PC-3 (cell line): ENCODE data around the gene TIMP2. TPM values are rescaled to one million over a fixed set of nuclear protein-coding genes. Genes with fewer than 3 reads are reported as not detected.

ENCODE experiments used
- ATAC-seq: fragments of 200-7000 bp; cut with Tn5 transposase; 2 replicates; pipeline ENCODE4 v1.9.1; 2020; ENCODE audit warnings: mild to moderate bottlenecking, moderate library complexity
- BruUV-seq: library from RNA; stranded (reverse); fragments of 400-500 nt; replicated peaks from 2 replicates; lab custom pipeline; 2021; lab: Mats Ljungman, UMichigan
- CTCF ChIA-PET: fragments of 300-600 bp; sonication (Branson Sonifier 250); formaldehyde crosslinking; loops from one replicate; lab custom pipeline; 2022; ENCODE audit warnings: antibody characterized with exemption; lab: Charles Lee
- POLR2A ChIA-PET: fragments of 300-600 bp; sonication (Branson Sonifier 250); formaldehyde crosslinking; loops from one replicate; lab custom pipeline; 2022; ENCODE audit warnings: antibody characterized with exemption; ENCODE audit not compliant: unreplicated experiment; lab: Charles Lee
- DNase-seq: peaks from one replicate; pipeline ENCODE4 v3.0.0-alpha.2; 2015
- H2AFZ ChIP-seq: fragments of 300-600 bp; sonication (generic); 2 replicates; pipeline ENCODE4 v1.6.0; 2016; ENCODE audit warnings: antibody characterized with exemption, low read length
- H3F3A ChIP-seq: fragments of 300-600 bp; sonication (generic); one replicate; pipeline ENCODE4 v1.6.0; 2017; ENCODE audit warnings: antibody characterized with exemption, low read length, control low read depth, mild to moderate bottlenecking; ENCODE audit not compliant: unreplicated experiment
- H3K27ac ChIP-seq: fragments of 300-600 bp; sonication (generic); 2 replicates; pipeline ENCODE4 v1.5.1; 2016; ENCODE audit warnings: mild to moderate bottlenecking, low read length
- H3K27me3 ChIP-seq: fragments of 300-600 bp; sonication (generic); 2 replicates; pipeline ENCODE4 v1.6.1; 2016; ENCODE audit warnings: low read length, mixed read lengths
- H3K36me3 ChIP-seq: fragments of 300-600 bp; sonication (generic); 2 replicates; pipeline ENCODE4 v1.6.1; 2016; ENCODE audit warnings: low read depth, mixed run types, low read length, mixed read lengths
- H3K4me1 ChIP-seq: fragments of 300-600 bp; sonication (generic); 2 replicates; pipeline ENCODE4 v1.5.1; 2016; ENCODE audit warnings: low read length; ENCODE audit not compliant: insufficient read depth
- H3K4me2 ChIP-seq: fragments of 300-600 bp; sonication (generic); 2 replicates; pipeline ENCODE4 v1.6.0; 2016; ENCODE audit warnings: low read length
- H3K4me3 ChIP-seq: fragments of 300-600 bp; sonication (generic); 2 replicates; pipeline ENCODE4 v1.5.1; 2016; ENCODE audit warnings: mild to moderate bottlenecking, low read length, mixed read lengths
- H3K79me2 ChIP-seq: fragments of 300-600 bp; sonication (generic); 2 replicates; pipeline ENCODE4 v1.6.1; 2017; ENCODE audit warnings: low read length, mixed read lengths
- H3K9ac ChIP-seq: fragments of 300-600 bp; sonication (generic); 2 replicates; pipeline ENCODE4 v1.6.0; 2016; ENCODE audit warnings: mild to moderate bottlenecking, low read length
- H3K9me2 ChIP-seq: fragments of 300-600 bp; sonication (generic); replicated peaks from 2 replicates; pipeline ENCODE4 v1.6.1; 2016; ENCODE audit warnings: mixed run types, low read length, mixed read lengths
- H3K9me3 ChIP-seq: fragments of 300-600 bp; sonication (generic); 2 replicates; pipeline ENCODE4 v1.6.1; 2016; ENCODE audit warnings: low read length, mixed read lengths
- H4K20me1 ChIP-seq: fragments of 300-600 bp; sonication (generic); 2 replicates; pipeline ENCODE4 v1.6.1; 2016; ENCODE audit warnings: low read length, mixed read lengths
- CTCF ChIP-seq: fragments of 300-600 bp; sonication (generic); conservative IDR thresholded peaks from 2 replicates; pipeline ENCODE4 v1.5.1; 2017; ENCODE audit warnings: antibody characterized with exemption, low read depth, mild to moderate bottlenecking, low read length
- EZH2 ChIP-seq: fragments of 300-600 bp; sonication (generic); IDR thresholded peaks from one replicate; pipeline ENCODE4 v1.6.1; 2017; ENCODE audit warnings: antibody characterized with exemption, mild to moderate bottlenecking, low read length; ENCODE audit not compliant: unreplicated experiment
- EZH2phosphoT487 ChIP-seq: fragments of 300-600 bp; sonication (generic); IDR thresholded peaks from 2 replicates; pipeline ENCODE4 v1.6.1; 2018; ENCODE audit warnings: mild to moderate bottlenecking, antibody characterized with exemption, low read length, borderline replicate concordance
- intact Hi-C: fragments of 100-400 bp; cut with micrococcal nuclease; formaldehyde crosslinking; loops from 2 replicates; pipeline ENCODE4 v1.9.0; 2023
- total RNA-seq: library from RNA; depleted of rRNA; stranded (reverse); fragments of >200 nt; gene quantifications from 2 replicates; pipeline ENCODE4 v1.2.3, GENCODE V29; 2014

Gene TIMP2
- total RNA-seq, 1 experiment from 2014 or later = 60.1 TPM

- ChIA-PET POLR2A (no interaction called here), CTCF (no interaction called here)
- Histone ChIP-seq H3K9ac (no peak overlapping the region), H3K4me2 (no peak overlapping the region), H2AFZ (no peak overlapping the region), H3K27ac (no peak overlapping the region), H3K9me3 (no peaks in the 10 kb centered on the region), H3K9me2 (no peaks in the 10 kb centered on the region), H3K4me3 (no peak overlapping the region), H3K27me3 (no peaks in the 10 kb centered on the region), H4K20me1 (0 out of 2 replicates have a peak, but pooled peaks cover 6% of the 10 kb centered on the region), H3K4me1 (peaks cover 25% of the 10 kb centered on the region), H3K36me3 (no peaks in the 10 kb centered on the region), H3K79me2 (peaks cover 25% of the 10 kb centered on the region), H3F3A (no peaks in the 10 kb centered on the region)
- no TSS peak for BruUV-seq
- no peak for TF ChIP-seq EZH2
- TF ChIP-seq CTCF = no peak
- TF ChIP-seq EZH2phosphoT487 = no peak
- ATAC-seq = no peak
- intact Hi-C loops = no loop called here
- no peak for DNase-seq
These were observed 36.2 kb downstream of the TIMP2 start for GRCh38 chr17:78888941-78889518.

- Histone ChIP-seq H3K9me3 (no peaks in the 10 kb centered on the region), H3K4me1 (peaks cover 42% of the 10 kb centered on the region), H3K27me3 (no peaks in the 10 kb centered on the region), H3K9me2 (no peaks in the 10 kb centered on the region), H3K36me3 (no peaks in the 10 kb centered on the region), H3K4me3 (no peak overlapping the region), H3K79me2 (peaks cover 31% of the 10 kb centered on the region), H4K20me1 (0 out of 2 replicates have a peak, but pooled peaks cover 6% of the 10 kb centered on the region), H2AFZ (no peak overlapping the region), H3K4me2 (no peak overlapping the region), H3F3A (no peaks in the 10 kb centered on the region), H3K9ac (no peak overlapping the region), H3K27ac (no peak overlapping the region)
- no peak for TF ChIP-seq CTCF
- no peak for TF ChIP-seq EZH2phosphoT487
- TF ChIP-seq EZH2 = no peak
- intact Hi-C loops = no loop called here
- ChIA-PET CTCF (no interaction called here), POLR2A (no interaction called here)
- no peak for ATAC-seq
- no peak for DNase-seq
- BruUV-seq = no TSS peak
These were observed 38.2 kb downstream of the TIMP2 start for GRCh38 chr17:78886954-78887353.

GRCh38 chr17:78885956-78886355 lies 39.2 kb downstream of the TIMP2 start:
- ATAC-seq (peak; percentile 16), DNase-seq (peak; percentile 45)
- H3K27me3 ChIP-seq = no peaks in the 10 kb centered on the region
- H2AFZ ChIP-seq = no peak overlapping the region
- H3F3A ChIP-seq = no peaks in the 10 kb centered on the region
- no TSS peak for BruUV-seq
- no peak for TF ChIP-seq EZH2phosphoT487
- TF ChIP-seq CTCF = no peak
- TF ChIP-seq EZH2 = no peak
- no peaks in the 10 kb centered on the region for H3K9me2 ChIP-seq
- ChIA-PET CTCF (interaction anchor here (0.6 to 1.0 kb wide), 2 partner anchors 20 to 110 kb away, joined by 3 to 4 read pairs; no protein-coding TSS in a partner anchor), POLR2A (interaction anchor here (0.6 kb wide), 2 partner anchors 39 to 67 kb away, joined by 3 to 31 read pairs; no protein-coding TSS in a partner anchor)
- no peak overlapping the region for H3K9ac ChIP-seq
- intact Hi-C loops = no loop called here
- no peak overlapping the region for H3K27ac ChIP-seq
- no peak overlapping the region for H3K4me3 ChIP-seq
- 0 out of 2 replicates have a peak, but pooled peaks cover 6% of the 10 kb centered on the region for H4K20me1 ChIP-seq
- H3K9me3 ChIP-seq = no peaks in the 10 kb centered on the region
- H3K36me3 ChIP-seq = no peaks in the 10 kb centered on the region
- H3K4me1 ChIP-seq = peaks cover 42% of the 10 kb centered on the region
- peak overlapping the region; percentile 29 for H3K4me2 ChIP-seq
- peaks cover 31% of the 10 kb centered on the region for H3K79me2 ChIP-seq
